PC-9 (cell line): Measurements from ENCODE around the gene DPYD.

Experiments used
- CTCF ChIP-seq: fragments of 200-600 bp; sonication (generic); conservative IDR thresholded peaks from 2 replicates; pipeline ENCODE4 v1.6.1; 2017; ENCODE audit warnings: mixed run types, antibody characterized with exemption, mild to moderate bottlenecking, moderate library complexity
- EZH2 ChIP-seq: fragments of 200-600 bp; sonication (generic); IDR thresholded peaks from 2 replicates; pipeline ENCODE4 v1.8.0; 2017; ENCODE audit warnings: antibody characterized with exemption, low read depth

DNA sequence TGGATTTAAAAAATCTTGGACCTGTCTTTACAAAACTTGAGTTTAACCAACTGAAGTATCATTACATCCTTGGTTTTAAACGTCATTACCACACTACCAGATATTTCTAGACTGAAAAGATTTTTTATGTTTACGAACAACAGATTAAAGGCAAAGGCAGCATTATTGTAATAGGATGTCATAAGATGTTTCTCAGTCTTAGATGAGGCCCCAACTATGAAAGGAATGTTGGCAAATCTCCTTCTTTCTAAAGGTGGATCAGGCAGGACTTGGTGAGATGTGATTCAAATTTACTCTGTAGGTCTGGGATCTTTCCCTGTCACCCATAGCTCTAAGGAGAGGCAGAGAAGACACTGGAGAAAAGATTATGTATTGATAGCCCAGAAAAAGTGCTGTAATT lies 781.3 kb downstream of the DPYD start:
- TF ChIP-seq CTCF: no peak
- TF ChIP-seq EZH2: no peak
